Measurements from ENCODE around the gene PCDHGB3.
"Not testable (repeated sequence)": the region's sequence is repeated elsewhere in the genome, so short reads cannot be mapped to it uniquely, and the experiment has no call there.

PCDHGB3 gene

GRCh38 chr5:141343242-141343952, 26.6 kb upstream of the PCDHGB3 start, which contains the start of gene PCDHGA3:
PCDHGA3 (plus strand) TSS chr5:141343829; CDS start chr5:141344034, 205 bp downstream.
- H3K4me3 ChIP-seq (ENCODE audit: low read length in 2 of 2): peak within 1 kb of the TSS; percentile 5 to 19
- no peak within 1 kb of the TSS for H3K27ac ChIP-seq (ENCODE audit: low read depth in 2 of 2, low read length in 2 of 2)
- no peaks in the 10 kb centered on the region for H3K27me3 ChIP-seq (ENCODE audit: control insufficient read depth in 2 of 2, insufficient read depth in 2 of 2, low read length in 2 of 2)
- H3K9ac ChIP-seq (ENCODE audit: low read depth in 1 of 2, low read length in 2 of 2): no peak within 1 kb of the TSS
- no peaks in the 10 kb centered on the region for H3K4me1 ChIP-seq (ENCODE audit: control insufficient read depth in 2 of 2, insufficient read depth in 2 of 2, low read length in 2 of 2)
- no peaks in the 10 kb centered on the region for H3K36me3 ChIP-seq (ENCODE audit: control insufficient read depth in 2 of 2, insufficient read depth in 2 of 2, low read length in 2 of 2)
- peaks cover 27 to 32% of the 10 kb centered on the region in 2 donors for H3K9me3 ChIP-seq (ENCODE audit: control insufficient read depth in 2 of 2, low read length in 2 of 2)

- Histone ChIP-seq H3K27ac (ENCODE audit: low read depth in 2 of 2, low read length in 2 of 2) (no peak overlapping the region), H3K4me3 (ENCODE audit: low read length in 2 of 2) (peak overlapping the region; percentile 5 to 19), H3K9ac (ENCODE audit: low read depth in 1 of 2, low read length in 2 of 2) (no peak overlapping the region), H3K4me1 (ENCODE audit: control insufficient read depth in 2 of 2, insufficient read depth in 2 of 2, low read length in 2 of 2) (no peaks in the 10 kb centered on the region), H3K36me3 (ENCODE audit: control insufficient read depth in 2 of 2, insufficient read depth in 2 of 2, low read length in 2 of 2) (no peaks in the 10 kb centered on the region), H3K27me3 (ENCODE audit: control insufficient read depth in 2 of 2, insufficient read depth in 2 of 2, low read length in 2 of 2) (no peaks in the 10 kb centered on the region), H3K9me3 (ENCODE audit: control insufficient read depth in 2 of 2, low read length in 2 of 2) (peaks cover 22 to 30% of the 10 kb centered on the region in 2 donors)
These were observed 26.0 kb upstream of the PCDHGB3 start for GRCh38 chr5:141343953-141344463.

- H3K27me3 ChIP-seq (ENCODE audit: control insufficient read depth in 2 of 2, insufficient read depth in 2 of 2, low read length in 2 of 2): no peaks in the 10 kb centered on the region
- no peaks in the 10 kb centered on the region for H3K36me3 ChIP-seq (ENCODE audit: control insufficient read depth in 2 of 2, insufficient read depth in 2 of 2, low read length in 2 of 2)
- H3K9me3 ChIP-seq (ENCODE audit: control insufficient read depth in 2 of 2, low read length in 2 of 2): peaks cover 12 to 23% of the 10 kb centered on the region in 2 donors
- no peaks in the 10 kb centered on the region for H3K4me1 ChIP-seq (ENCODE audit: control insufficient read depth in 2 of 2, insufficient read depth in 2 of 2, low read length in 2 of 2)
- no peak overlapping the region for H3K4me3 ChIP-seq (ENCODE audit: low read length in 2 of 2)
- no peak overlapping the region for H3K27ac ChIP-seq (ENCODE audit: low read depth in 2 of 2, low read length in 2 of 2)
- H3K9ac ChIP-seq (ENCODE audit: low read depth in 1 of 2, low read length in 2 of 2): no peak overlapping the region
These were observed 24.7 kb upstream of the PCDHGB3 start for GRCh38 chr5:141345327-141345726.

GRCh38 chr5:141346017-141346416, 24.0 kb upstream of the PCDHGB3 start:
- H3K27me3 ChIP-seq (ENCODE audit: control insufficient read depth in 2 of 2, insufficient read depth in 2 of 2, low read length in 2 of 2); H3K27ac ChIP-seq (ENCODE audit: low read depth in 2 of 2, low read length in 2 of 2); H3K4me3 ChIP-seq (ENCODE audit: low read length in 2 of 2); H3K36me3 ChIP-seq (ENCODE audit: control insufficient read depth in 2 of 2, insufficient read depth in 2 of 2, low read length in 2 of 2); H3K4me1 ChIP-seq (ENCODE audit: control insufficient read depth in 2 of 2, insufficient read depth in 2 of 2, low read length in 2 of 2); H3K9ac ChIP-seq (ENCODE audit: low read depth in 1 of 2, low read length in 2 of 2): not testable (repeated sequence)
- peaks cover 12 to 26% of the 10 kb centered on the region in 2 donors for H3K9me3 ChIP-seq (ENCODE audit: control insufficient read depth in 2 of 2, low read length in 2 of 2)

- H3K9ac ChIP-seq (ENCODE audit: low read depth in 1 of 2, low read length in 2 of 2): no peak within 1 kb of the TSS
- peak within 1 kb of the TSS in 1 of 2 donors; percentile 56 for H3K4me3 ChIP-seq (ENCODE audit: low read length in 2 of 2)
- no peak within 1 kb of the TSS for H3K27ac ChIP-seq (ENCODE audit: low read depth in 2 of 2, low read length in 2 of 2)
- H3K9me3 ChIP-seq (ENCODE audit: control insufficient read depth in 2 of 2, low read length in 2 of 2): peaks cover 4 to 19% of the 10 kb centered on the region in 2 donors
- H3K36me3 ChIP-seq (ENCODE audit: control insufficient read depth in 2 of 2, insufficient read depth in 2 of 2, low read length in 2 of 2): no peaks in the 10 kb centered on the region
- H3K27me3 ChIP-seq (ENCODE audit: control insufficient read depth in 2 of 2, insufficient read depth in 2 of 2, low read length in 2 of 2): no peaks in the 10 kb centered on the region
- no peaks in the 10 kb centered on the region for H3K4me1 ChIP-seq (ENCODE audit: control insufficient read depth in 2 of 2, insufficient read depth in 2 of 2, low read length in 2 of 2)
These were observed 20.0 kb upstream of the PCDHGB3 start, which contains the start of gene PCDHGB1 for GRCh38 chr5:141349917-141350619. PCDHGB1 (plus strand) TSS chr5:141350099; CDS start chr5:141350261, 162 bp downstream.

- Histone ChIP-seq H3K36me3 (ENCODE audit: control insufficient read depth in 2 of 2, insufficient read depth in 2 of 2, low read length in 2 of 2) (no peaks in the 10 kb centered on the region), H3K27ac (ENCODE audit: low read depth in 2 of 2, low read length in 2 of 2) (no peak overlapping the region), H3K4me1 (ENCODE audit: control insufficient read depth in 2 of 2, insufficient read depth in 2 of 2, low read length in 2 of 2) (no peaks in the 10 kb centered on the region), H3K4me3 (ENCODE audit: low read length in 2 of 2) (no peak overlapping the region), H3K9ac (ENCODE audit: low read depth in 1 of 2, low read length in 2 of 2) (no peak overlapping the region), H3K9me3 (ENCODE audit: control insufficient read depth in 2 of 2, low read length in 2 of 2) (peaks cover 3 to 22% of the 10 kb centered on the region in 2 donors), H3K27me3 (ENCODE audit: control insufficient read depth in 2 of 2, insufficient read depth in 2 of 2, low read length in 2 of 2) (no peaks in the 10 kb centered on the region)
These were observed 18.5 kb upstream of the PCDHGB3 start for GRCh38 chr5:141351591-141351990.

GRCh38 chr5:141354900-141355469, 15.1 kb upstream of the PCDHGB3 start, which contains the start of gene PCDHGA4:
PCDHGA4 (plus strand) TSS chr5:141355021; CDS start chr5:141355108, 87 bp downstream.
- no peaks in the 10 kb centered on the region for H3K4me1 ChIP-seq (ENCODE audit: control insufficient read depth in 2 of 2, insufficient read depth in 2 of 2, low read length in 2 of 2)
- no peak within 1 kb of the TSS for H3K27ac ChIP-seq (ENCODE audit: low read depth in 2 of 2, low read length in 2 of 2)
- peaks cover 3 to 22% of the 10 kb centered on the region in 2 donors for H3K9me3 ChIP-seq (ENCODE audit: control insufficient read depth in 2 of 2, low read length in 2 of 2)
- peak within 1 kb of the TSS in 1 of 2 donors; percentile 8 for H3K4me3 ChIP-seq (ENCODE audit: low read length in 2 of 2)
- no peaks in the 10 kb centered on the region for H3K27me3 ChIP-seq (ENCODE audit: control insufficient read depth in 2 of 2, insufficient read depth in 2 of 2, low read length in 2 of 2)
- H3K9ac ChIP-seq (ENCODE audit: low read depth in 1 of 2, low read length in 2 of 2): no peak within 1 kb of the TSS
- no peaks in the 10 kb centered on the region for H3K36me3 ChIP-seq (ENCODE audit: control insufficient read depth in 2 of 2, insufficient read depth in 2 of 2, low read length in 2 of 2)

- peaks cover 3 to 23% of the 10 kb centered on the region in 2 donors for H3K9me3 ChIP-seq (ENCODE audit: control insufficient read depth in 2 of 2, low read length in 2 of 2)
- H3K27ac ChIP-seq (ENCODE audit: low read depth in 2 of 2, low read length in 2 of 2): no peak overlapping the region
- H3K27me3 ChIP-seq (ENCODE audit: control insufficient read depth in 2 of 2, insufficient read depth in 2 of 2, low read length in 2 of 2): no peaks in the 10 kb centered on the region
- H3K4me3 ChIP-seq (ENCODE audit: low read length in 2 of 2): no peak overlapping the region
- H3K9ac ChIP-seq (ENCODE audit: low read depth in 1 of 2, low read length in 2 of 2): no peak overlapping the region
- no peaks in the 10 kb centered on the region for H3K4me1 ChIP-seq (ENCODE audit: control insufficient read depth in 2 of 2, insufficient read depth in 2 of 2, low read length in 2 of 2)
- H3K36me3 ChIP-seq (ENCODE audit: control insufficient read depth in 2 of 2, insufficient read depth in 2 of 2, low read length in 2 of 2): no peaks in the 10 kb centered on the region
These were observed 14.4 kb upstream of the PCDHGB3 start for GRCh38 chr5:141355641-141356040.

- Histone ChIP-seq H3K4me3 (ENCODE audit: low read length in 2 of 2) (no peak overlapping the region), H3K36me3 (ENCODE audit: control insufficient read depth in 2 of 2, insufficient read depth in 2 of 2, low read length in 2 of 2) (no peaks in the 10 kb centered on the region), H3K27me3 (ENCODE audit: control insufficient read depth in 2 of 2, insufficient read depth in 2 of 2, low read length in 2 of 2) (no peaks in the 10 kb centered on the region), H3K9ac (ENCODE audit: low read depth in 1 of 2, low read length in 2 of 2) (no peak overlapping the region), H3K9me3 (ENCODE audit: control insufficient read depth in 2 of 2, low read length in 2 of 2) (peaks cover 3 to 23% of the 10 kb centered on the region in 2 donors), H3K4me1 (ENCODE audit: control insufficient read depth in 2 of 2, insufficient read depth in 2 of 2, low read length in 2 of 2) (no peaks in the 10 kb centered on the region), H3K27ac (ENCODE audit: low read depth in 2 of 2, low read length in 2 of 2) (no peak overlapping the region)
These were observed 13.9 kb upstream of the PCDHGB3 start for GRCh38 chr5:141356133-141356532.

GRCh38 chr5:141356950-141357349, 13.1 kb upstream of the PCDHGB3 start:
- Histone ChIP-seq H3K36me3 (ENCODE audit: control insufficient read depth in 2 of 2, insufficient read depth in 2 of 2, low read length in 2 of 2) (no peaks in the 10 kb centered on the region), H3K27me3 (ENCODE audit: control insufficient read depth in 2 of 2, insufficient read depth in 2 of 2, low read length in 2 of 2) (no peaks in the 10 kb centered on the region), H3K4me3 (ENCODE audit: low read length in 2 of 2) (no peak overlapping the region), H3K27ac (ENCODE audit: low read depth in 2 of 2, low read length in 2 of 2) (no peak overlapping the region), H3K9me3 (ENCODE audit: control insufficient read depth in 2 of 2, low read length in 2 of 2) (peaks cover 3 to 25% of the 10 kb centered on the region in 2 donors), H3K4me1 (ENCODE audit: control insufficient read depth in 2 of 2, insufficient read depth in 2 of 2, low read length in 2 of 2) (no peaks in the 10 kb centered on the region), H3K9ac (ENCODE audit: low read depth in 1 of 2, low read length in 2 of 2) (no peak overlapping the region)
